IPS-18a (cell line): Measurements from ENCODE around the gene RNF214.
A peak's percentile ranks its signal among the peaks of the same experiment; 100 is the strongest.
"Not testable (repeated sequence)": the region's sequence is repeated elsewhere in the genome, so short reads cannot be mapped to it uniquely, and the experiment has no call there.

Source experiments
- H3K27ac ChIP-seq: one replicate; pipeline ENCODE4 v1.5.1; 2013; ENCODE audit warnings: low read length
- H3K27me3 ChIP-seq: one replicate; pipeline ENCODE4 v1.6.1; 2013; ENCODE audit warnings: mild to moderate bottlenecking, low read length; ENCODE audit not compliant: control insufficient read depth, insufficient read depth
- H3K36me3 ChIP-seq: one replicate; pipeline ENCODE4 v1.6.1; 2013; ENCODE audit warnings: low read depth, low read length; ENCODE audit not compliant: control insufficient read depth
- H3K4me1 ChIP-seq: one replicate; pipeline ENCODE4 v1.6.1; 2013; ENCODE audit warnings: low read depth, low read length; ENCODE audit not compliant: control insufficient read depth
- H3K4me3 ChIP-seq: one replicate; pipeline ENCODE4 v1.5.1; 2013; ENCODE audit warnings: low read length
- H3K9ac ChIP-seq: one replicate; pipeline ENCODE4 v1.6.1; 2013; ENCODE audit warnings: mild to moderate bottlenecking, low read length, moderate library complexity
- H3K9me3 ChIP-seq: one replicate; pipeline ENCODE4 v1.6.1; 2013; ENCODE audit warnings: low read depth, low read length; ENCODE audit not compliant: control insufficient read depth

Gene RNF214

DNA sequence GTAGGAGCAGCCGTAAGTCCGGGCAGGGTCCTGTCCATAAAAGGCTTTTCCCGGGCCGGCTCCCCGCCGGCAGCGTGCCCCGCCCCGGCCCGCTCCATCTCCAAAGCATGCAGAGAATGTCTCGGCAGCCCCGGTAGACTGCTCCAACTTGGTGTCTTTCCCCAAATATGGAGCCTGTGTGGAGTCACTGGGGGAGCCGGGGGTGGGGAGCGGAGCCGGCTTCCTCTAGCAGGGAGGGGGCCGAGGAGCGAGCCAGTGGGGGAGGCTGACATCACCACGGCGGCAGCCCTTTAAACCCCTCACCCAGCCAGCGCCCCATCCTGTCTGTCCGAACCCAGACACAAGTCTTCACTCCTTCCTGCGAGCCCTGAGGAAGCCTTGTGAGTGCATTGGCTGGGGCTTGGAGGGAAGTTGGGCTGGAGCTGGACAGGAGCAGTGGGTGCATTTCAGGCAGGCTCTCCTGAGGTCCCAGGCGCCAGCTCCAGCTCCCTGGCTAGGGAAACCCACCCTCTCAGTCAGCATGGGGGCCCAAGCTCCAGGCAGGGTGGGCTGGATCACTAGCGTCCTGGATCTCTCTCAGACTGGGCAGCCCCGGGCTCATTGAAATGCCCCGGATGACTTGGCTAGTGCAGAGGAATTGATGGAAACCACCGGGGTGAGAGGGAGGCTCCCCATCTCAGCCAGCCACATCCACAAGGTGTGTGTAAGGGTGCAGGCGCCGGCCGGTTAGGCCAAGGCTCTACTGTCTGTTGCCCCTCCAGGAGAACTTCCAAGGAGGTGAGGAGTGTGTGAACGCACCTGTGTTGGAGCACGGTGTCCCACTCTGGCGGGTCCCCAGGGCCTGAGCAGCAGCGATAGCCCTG is 33.2 kb upstream of the RNF214 start, which contains the start of gene TAGLN:
Gene TAGLN (plus strand): TSS at position 318 of the 863 bp plus-strand sequence. CDS start 3,644 bp downstream, outside the sequence.
- peak within 1 kb of the TSS; percentile 26 for H3K27ac ChIP-seq
- H3K36me3 ChIP-seq = peaks cover 14% of the 10 kb centered on the region
- H3K4me1 ChIP-seq = peaks cover 25% of the 10 kb centered on the region
- peak within 1 kb of the TSS; percentile 66 for H3K4me3 ChIP-seq
- no peaks in the 10 kb centered on the region for H3K27me3 ChIP-seq
- H3K9me3 ChIP-seq = no peaks in the 10 kb centered on the region
- H3K9ac ChIP-seq = peak within 1 kb of the TSS; percentile 74

DNA sequence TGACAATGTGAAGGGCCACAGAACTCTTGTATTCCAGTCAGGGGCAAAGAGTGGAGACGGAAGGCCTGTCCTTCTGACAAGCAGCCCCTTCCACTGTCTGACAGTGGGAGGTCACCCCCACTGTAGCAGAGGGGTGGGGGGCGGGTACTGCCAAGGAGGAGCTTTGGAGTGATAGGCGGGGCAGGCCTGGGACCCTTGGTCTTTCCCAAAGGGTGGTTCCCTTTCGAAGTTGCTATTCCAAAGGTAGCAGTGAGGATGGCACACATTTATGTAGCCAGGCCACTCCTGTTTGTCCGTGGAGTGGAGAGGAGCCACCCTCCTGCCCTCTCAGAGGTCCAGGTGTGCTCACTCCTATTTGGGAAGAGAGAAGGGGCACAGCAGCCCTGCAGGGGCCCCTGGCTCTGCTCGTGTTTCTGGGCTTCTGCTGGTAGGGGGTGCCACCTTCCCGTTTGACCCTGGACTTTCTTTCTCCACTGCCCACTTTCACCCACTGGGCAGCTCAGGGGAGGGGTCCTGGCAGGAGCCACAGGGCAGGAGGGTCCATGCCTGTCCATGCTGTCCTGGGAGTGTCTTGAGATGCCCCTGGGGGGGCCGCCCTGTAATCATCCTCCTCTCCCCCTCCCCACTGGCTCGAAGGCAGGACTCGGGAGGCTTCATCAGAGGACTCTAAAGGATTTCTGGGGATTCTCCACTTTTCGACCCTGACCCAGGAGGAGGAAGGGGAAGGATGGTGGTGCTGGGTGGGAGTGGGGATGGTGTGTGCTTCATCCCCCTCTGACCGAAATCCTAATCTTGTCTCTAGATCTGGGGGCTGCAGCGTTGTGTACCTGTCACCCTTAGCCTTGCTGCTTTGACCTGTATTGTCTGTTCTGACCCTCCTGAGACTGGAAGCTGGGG is 32.3 kb upstream of the RNF214 start:
- H3K4me3 ChIP-seq = peak overlapping the region; percentile 66
- H3K36me3 ChIP-seq = peaks cover 23% of the 10 kb centered on the region
- no peak overlapping the region for H3K27ac ChIP-seq
- H3K4me1 ChIP-seq = peaks cover 25% of the 10 kb centered on the region
- H3K27me3 ChIP-seq = no peaks in the 10 kb centered on the region
- H3K9ac ChIP-seq = peak overlapping the region; percentile 74
- no peaks in the 10 kb centered on the region for H3K9me3 ChIP-seq

DNA sequence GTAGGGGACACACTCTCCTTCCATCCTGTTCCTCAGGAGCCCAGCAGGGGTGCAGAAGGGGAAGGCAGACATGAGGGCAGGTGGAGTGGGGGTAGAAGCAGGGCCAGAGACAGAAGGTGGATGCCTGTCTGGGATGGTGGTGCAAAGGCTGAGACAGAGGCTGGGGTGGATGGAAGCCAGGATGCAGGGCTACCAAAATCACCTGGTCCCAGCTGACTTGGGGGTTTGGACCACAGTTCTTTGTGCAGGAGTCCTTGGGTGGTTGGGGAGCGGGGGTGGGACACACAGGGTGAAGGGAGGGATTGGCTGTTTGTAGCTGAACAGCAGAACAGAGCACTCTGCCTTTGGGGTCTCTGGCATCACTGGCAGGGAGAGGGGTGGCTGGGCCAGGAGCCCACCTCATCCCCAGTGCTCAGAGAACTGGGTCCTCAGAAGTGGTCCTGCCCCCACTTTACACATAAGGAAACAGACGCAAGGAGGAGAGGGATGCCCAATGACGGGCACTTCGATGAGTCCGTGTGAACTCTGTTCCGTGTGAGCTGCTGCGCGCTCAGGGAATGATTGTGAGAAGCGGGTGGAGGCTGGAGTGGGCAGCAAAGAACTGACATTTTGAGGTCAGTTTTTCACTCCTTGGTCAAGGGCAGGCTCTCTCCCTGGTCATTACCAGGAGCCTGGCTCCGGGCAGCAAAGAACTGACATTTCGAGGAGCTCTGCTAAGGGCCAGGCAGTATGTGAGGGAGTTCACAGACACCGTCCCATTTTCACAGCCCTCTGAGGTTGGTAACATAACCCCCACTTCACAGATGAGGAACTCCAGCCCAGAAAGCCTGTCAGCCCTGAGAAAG is 31.4 kb upstream of the RNF214 start:
- Histone ChIP-seq H3K4me3 (peak overlapping the region; percentile 66), H3K27me3 (no peaks in the 10 kb centered on the region), H3K4me1 (peaks cover 25% of the 10 kb centered on the region), H3K27ac (no peak overlapping the region), H3K9me3 (no peaks in the 10 kb centered on the region), H3K9ac (peak overlapping the region; percentile 74), H3K36me3 (peaks cover 26% of the 10 kb centered on the region)

DNA sequence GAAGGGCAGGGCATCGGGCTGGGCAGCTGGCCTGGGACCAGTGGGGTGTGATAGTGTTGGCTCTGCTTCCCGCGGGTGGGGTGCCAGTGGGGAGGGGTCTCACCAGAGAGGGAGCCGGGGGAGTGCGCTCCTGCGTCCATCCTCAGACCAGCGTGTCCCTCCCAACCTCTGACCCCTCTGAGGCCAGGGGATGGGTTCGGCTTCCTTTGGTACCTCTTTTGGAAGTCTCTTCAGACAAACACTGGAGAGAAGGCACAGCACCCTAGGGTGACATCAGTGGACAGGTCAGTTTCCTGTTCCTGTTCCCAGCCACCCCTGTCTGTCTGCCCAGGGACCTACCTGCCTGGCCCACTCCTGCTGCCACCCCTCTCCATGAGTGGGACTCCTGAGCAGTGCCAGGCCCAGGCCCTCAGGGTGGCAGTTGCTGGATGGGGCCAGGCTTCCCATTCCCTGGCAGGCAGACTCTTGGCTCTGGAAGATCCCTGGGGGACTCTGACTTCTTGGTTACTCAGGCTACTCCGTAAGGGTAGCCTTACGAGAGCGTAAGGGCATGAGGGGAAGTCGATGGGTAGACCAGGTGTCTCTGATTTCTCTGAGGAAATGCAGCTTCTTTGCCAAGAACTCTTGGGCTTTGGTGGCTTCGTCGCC is 30.7 kb upstream of the RNF214 start:
- H3K9ac ChIP-seq = no peak overlapping the region
- no peak overlapping the region for H3K4me3 ChIP-seq
- no peaks in the 10 kb centered on the region for H3K27me3 ChIP-seq
- H3K36me3 ChIP-seq = peaks cover 26% of the 10 kb centered on the region
- H3K4me1 ChIP-seq = peaks cover 25% of the 10 kb centered on the region
- no peaks in the 10 kb centered on the region for H3K9me3 ChIP-seq
- H3K27ac ChIP-seq = no peak overlapping the region

DNA sequence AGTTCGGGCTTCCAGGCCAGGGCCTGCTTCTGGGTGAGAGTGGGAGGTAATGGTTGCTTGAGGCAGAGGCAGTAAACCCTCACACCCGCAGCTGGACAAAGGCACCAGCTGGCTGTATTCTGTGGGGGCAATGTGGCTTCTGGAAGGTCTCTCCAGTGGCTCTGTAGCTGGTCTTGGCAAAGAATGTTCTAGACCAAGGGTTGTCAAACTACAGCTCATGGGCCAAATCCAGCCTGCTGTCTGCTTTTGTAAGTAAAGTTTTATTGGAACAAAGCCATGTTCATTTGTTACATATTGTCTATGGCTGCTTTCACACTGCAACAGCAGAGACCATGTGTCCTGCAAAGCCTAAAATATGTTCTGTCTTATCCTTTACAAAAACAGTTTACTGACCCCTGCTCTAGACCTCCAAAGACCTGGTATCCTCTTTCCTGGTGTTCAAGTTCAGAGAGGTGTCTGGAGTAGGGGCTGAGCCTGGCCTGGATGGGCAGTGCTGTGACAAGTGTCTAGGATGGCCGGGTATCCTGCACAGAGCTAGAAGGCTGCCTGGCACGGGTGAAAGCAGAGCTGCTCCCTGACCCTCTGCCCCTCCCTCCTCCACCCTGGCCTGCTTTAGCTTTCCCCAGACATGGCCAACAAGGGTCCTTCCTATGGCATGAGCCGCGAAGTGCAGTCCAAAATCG is 29.9 kb upstream of the RNF214 start:
- Histone ChIP-seq H3K36me3 (peaks cover 26% of the 10 kb centered on the region), H3K9me3 (no peaks in the 10 kb centered on the region), H3K27me3 (no peaks in the 10 kb centered on the region), H3K4me3 (no peak overlapping the region), H3K9ac (no peak overlapping the region), H3K4me1 (peaks cover 25% of the 10 kb centered on the region), H3K27ac (no peak overlapping the region)

DNA sequence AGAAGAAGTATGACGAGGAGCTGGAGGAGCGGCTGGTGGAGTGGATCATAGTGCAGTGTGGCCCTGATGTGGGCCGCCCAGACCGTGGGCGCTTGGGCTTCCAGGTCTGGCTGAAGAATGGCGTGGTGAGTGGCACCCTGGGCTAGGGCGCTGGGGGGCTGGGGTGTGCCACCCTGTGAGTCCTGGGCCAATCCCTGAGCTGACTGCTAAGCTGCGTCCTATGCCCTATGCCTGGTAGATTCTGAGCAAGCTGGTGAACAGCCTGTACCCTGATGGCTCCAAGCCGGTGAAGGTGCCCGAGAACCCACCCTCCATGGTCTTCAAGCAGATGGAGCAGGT is 29.4 kb upstream of the RNF214 start:
- peaks cover 25% of the 10 kb centered on the region for H3K4me1 ChIP-seq
- no peak overlapping the region for H3K4me3 ChIP-seq
- no peak overlapping the region for H3K9ac ChIP-seq
- no peak overlapping the region for H3K27ac ChIP-seq
- peaks cover 26% of the 10 kb centered on the region for H3K36me3 ChIP-seq
- no peaks in the 10 kb centered on the region for H3K9me3 ChIP-seq
- H3K27me3 ChIP-seq = no peaks in the 10 kb centered on the region

DNA sequence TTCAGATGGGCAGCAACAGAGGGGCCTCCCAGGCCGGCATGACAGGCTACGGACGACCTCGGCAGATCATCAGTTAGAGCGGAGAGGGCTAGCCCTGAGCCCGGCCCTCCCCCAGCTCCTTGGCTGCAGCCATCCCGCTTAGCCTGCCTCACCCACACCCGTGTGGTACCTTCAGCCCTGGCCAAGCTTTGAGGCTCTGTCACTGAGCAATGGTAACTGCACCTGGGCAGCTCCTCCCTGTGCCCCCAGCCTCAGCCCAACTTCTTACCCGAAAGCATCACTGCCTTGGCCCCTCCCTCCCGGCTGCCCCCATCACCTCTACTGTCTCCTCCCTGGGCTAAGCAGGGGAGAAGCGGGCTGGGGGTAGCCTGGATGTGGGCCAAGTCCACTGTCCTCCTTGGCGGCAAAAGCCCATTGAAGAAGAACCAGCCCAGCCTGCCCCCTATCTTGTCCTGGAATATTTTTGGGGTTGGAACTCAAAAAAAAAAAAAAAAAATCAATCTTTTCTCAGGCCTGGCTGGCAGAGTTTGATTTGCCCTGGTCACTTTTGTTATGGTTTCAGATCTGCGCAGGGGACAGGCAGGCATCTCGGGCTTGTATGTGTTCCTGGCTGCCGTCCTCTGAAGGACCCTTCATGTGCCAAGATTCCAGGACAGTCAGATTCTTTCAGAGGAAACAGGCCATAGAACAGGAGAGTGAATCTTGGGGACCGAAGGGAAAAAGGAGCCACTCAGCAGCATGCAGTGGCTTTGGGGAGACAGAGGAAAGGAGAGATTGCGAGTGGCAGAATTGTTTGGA is 28.0 kb upstream of the RNF214 start:
- Histone ChIP-seq H3K36me3 (peaks cover 26% of the 10 kb centered on the region), H3K27me3 (no peaks in the 10 kb centered on the region), H3K27ac (no peak overlapping the region), H3K9me3 (no peaks in the 10 kb centered on the region), H3K9ac (no peak overlapping the region), H3K4me1 (peaks cover 18% of the 10 kb centered on the region), H3K4me3 (no peak overlapping the region)

DNA sequence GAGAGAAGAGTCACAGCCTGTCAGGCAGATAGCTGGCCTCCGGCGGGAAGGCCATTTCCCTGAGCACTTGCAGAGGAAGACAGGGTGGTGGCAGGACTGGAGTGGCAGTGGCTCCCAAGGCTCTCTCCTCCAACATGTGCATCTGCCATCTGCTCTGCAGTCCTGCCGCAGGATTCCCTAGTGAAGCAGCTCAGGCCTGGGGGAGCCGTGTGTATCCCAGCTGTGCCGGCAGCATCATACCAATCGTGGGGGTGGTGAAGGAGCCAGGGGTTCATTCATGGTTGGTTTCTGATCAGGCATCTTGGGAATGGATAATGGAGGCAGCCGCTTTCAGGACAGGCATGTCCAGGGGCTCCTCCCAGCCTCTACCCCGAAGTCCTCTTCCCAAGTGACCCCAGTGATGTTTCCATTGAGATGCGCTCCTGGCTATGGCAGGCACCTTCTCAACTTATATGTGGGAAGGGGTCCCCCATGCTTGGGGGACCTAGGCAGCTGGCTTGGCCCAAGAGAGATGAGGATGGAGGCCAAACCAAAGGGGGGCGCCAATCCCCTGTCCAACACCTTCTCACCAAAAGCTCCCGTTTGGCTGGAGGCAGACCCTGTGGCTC is 27.2 kb upstream of the RNF214 start:
- H3K27me3 ChIP-seq = no peaks in the 10 kb centered on the region
- no peaks in the 10 kb centered on the region for H3K9me3 ChIP-seq
- H3K36me3 ChIP-seq = peaks cover 26% of the 10 kb centered on the region
- peaks cover 9% of the 10 kb centered on the region for H3K4me1 ChIP-seq
- no peak overlapping the region for H3K27ac ChIP-seq
- no peak overlapping the region for H3K4me3 ChIP-seq
- no peak overlapping the region for H3K9ac ChIP-seq

DNA sequence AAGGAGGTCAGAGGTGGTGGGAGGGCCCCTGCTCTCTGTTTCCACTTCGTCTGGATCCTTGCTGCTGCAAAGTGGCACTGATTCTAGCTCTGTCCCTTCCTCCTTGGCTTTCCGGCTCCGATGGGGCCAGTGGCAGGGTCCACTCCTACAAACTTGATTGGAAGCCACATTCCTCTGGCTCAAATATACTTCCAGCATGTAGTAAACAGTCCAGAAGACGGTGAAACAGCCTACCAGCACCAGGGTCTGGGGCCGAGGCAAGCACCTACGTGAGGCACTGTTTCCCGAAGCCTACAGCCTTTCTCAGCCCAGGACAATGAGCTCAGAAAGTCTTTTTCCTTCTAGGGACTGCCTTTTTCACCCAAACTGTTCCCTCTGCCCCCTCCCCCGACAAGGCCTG is 26.4 kb upstream of the RNF214 start:
- not testable (repeated sequence) for H3K9ac ChIP-seq, H3K4me1 ChIP-seq, H3K9me3 ChIP-seq, H3K27me3 ChIP-seq, H3K27ac ChIP-seq, H3K4me3 ChIP-seq
- peaks cover 26% of the 10 kb centered on the region for H3K36me3 ChIP-seq

DNA sequence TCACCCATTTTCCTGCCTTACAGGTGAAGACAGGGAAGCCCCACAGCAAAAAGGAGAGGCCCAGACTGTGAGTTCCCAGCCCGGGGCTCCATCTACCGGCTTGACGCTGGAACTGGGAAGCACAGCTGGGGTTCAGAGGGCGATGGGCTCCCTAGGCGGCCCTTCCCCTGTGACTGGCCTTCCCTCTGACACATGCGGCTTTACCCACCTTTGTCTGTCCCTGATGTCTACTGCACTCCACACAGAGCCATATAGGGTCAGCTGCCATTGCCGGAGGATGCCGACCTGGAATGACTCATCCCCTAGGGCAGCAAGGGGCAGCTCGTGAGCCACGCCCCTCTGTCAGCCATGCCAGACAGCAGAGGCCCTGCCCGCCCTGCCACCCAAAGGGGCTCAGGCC is 25.6 kb upstream of the RNF214 start:
- not testable (repeated sequence) for H3K27me3 ChIP-seq, H3K4me3 ChIP-seq, H3K27ac ChIP-seq, H3K9me3 ChIP-seq, H3K4me1 ChIP-seq, H3K9ac ChIP-seq
- peaks cover 26% of the 10 kb centered on the region for H3K36me3 ChIP-seq
